GM21423 (cell line): ENCODE data around the gene EXOC2.

ENCODE experiments used
- ATAC-seq: cut with Tn5 transposase; IDR thresholded peaks from one replicate; pipeline ENCODE4 v1.9.1; 2021; ENCODE audit warnings: mild to moderate bottlenecking, moderate library complexity; ENCODE audit not compliant: unreplicated experiment

Gene EXOC2

DNA sequence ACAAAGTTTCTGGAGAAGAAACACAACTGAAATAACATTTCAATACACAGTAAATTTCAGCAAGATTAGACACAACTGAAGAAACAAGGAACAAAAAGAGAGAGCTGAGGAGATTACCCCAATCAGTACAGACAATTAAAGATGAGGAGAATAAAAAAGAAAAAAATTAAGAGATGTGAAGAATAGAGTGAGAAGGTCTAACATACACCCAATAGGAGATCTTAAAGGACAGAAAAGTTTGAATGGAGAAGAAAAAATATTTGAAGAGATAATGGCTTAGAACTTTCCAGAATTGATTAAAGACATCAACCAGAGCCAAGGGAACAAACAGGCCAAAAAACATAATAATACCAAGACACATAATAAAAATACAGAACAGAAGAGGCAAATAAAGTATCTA lies 152.4 kb downstream of the EXOC2 start:
- no peak for ATAC-seq

DNA sequence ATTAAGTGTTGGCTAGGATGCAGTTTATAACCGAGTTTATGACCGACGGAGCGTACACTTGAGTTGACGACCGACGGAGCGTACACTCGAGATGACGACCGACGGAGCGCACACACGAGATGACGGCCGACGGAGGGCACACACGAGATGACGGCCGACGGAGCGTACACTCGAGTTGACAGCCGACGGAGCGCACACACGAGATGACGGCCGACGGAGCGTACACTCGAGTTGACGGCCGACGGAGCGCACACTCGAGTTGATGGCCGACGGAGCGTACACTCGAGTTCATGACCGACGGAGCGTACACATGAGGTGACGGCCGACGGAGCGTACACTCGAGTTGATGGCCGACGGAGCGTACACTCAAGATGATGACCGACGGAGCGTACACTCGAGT lies 155.8 kb downstream of the EXOC2 start:
- ATAC-seq: no peak

DNA sequence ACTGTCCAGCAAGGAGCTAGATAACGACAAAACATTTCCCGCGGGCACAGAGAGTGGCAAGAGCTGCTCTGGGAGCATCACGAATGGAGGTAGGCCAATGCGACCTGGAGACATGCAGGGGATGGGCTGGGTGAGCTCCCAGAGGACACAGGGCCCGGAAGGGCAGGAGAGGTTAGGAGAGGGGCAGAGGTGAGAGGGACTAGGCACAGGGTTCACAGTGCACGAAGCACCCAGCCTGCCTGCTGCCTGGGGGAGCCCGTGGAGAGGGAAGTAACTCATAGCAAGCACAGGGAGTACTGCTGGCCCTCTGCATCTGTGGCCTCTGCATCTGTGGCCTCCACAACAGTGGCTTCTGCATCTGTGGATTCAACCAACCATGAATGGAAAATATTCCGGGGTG lies 162.5 kb downstream of the EXOC2 start:
- ATAC-seq: no peak

DNA sequence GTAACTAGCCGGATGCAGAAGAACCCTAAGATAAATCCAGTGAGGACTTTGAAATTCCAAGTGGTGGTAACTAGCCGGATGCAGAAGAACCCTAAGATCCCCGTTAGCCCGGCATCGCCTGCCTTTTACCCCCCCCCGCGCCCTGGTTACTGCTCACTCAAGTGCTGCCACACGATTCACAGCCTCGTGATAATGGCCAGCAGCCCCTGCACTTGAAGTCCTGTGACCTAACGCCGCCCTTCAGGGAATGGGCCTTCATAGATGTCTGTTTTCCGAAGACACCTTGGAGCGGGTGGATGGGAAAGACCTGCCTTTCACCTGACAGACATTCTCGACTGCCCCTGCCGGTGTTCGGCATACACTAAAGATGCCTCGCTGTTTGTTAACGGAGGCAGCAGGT lies 163.9 kb downstream of the EXOC2 start:
- no peak for ATAC-seq

DNA sequence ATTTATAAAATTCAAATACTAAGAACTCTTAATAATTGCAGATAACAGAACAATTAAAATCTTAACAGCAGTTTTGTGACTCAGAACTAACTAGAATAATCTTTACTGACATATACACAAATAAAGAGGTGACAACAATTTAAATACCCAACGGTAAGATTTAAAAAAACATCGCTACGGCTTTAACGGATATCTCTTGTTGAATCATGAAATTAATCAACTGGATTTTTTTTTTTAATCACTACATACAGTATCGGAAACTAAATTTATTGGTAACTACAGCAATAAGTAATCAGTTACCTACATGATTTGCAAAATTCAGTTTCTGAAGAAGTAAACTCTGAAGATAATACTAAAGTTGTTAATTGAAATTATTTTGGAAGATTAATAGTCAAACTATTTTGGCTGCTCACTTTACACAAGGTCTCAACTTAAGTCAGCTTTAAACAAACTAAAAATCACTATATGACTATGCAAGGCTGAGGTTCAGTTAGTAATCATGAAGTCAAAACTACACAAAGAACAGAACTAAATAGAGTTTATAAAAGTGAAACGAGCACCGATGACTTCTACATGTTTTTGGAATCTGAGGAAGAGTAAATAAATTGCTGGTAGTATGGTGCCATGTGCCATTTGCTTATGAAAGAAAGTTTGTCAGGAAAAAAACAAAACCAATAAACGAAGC lies 164.8 kb downstream of the EXOC2 start:
- ATAC-seq: no peak

DNA sequence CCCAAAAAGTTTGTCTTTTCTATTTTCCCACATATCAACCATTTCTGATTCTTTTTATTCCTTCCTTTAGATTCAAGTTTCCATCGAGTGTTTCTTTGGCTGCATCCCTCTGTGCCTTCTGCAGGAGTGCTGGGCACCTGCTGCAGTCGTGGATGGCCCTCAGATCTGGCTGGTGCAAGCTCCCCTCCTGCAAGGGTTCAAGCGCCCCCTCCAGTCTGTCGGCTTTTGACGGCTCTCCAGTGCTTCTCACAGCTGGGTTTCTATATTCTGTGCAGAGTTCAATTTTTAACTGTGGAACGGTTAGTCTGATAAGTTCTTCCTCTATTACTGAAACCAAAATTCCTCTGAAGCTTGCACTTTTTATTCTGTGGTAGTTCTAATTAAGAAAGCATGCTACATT lies 168.1 kb downstream of the EXOC2 start:
- ATAC-seq: no peak

DNA sequence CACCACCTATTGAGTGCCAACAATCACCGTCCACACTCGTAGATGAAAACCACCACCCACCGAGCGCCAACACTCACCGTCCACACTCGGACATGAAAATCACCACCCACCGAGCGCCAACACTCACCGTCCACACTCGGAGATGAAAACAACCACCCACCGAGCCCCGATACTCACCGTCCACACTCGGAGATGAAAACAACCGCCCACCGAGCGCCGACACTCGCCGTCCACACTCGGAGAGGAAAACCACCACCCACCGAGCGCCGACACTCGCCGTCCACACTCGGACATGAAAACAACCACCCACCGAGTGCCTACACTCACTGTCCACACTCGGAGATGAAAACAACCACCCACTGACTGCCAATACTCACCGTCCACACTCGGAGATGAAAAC lies 172.1 kb downstream of the EXOC2 start:
- ATAC-seq: no peak

DNA sequence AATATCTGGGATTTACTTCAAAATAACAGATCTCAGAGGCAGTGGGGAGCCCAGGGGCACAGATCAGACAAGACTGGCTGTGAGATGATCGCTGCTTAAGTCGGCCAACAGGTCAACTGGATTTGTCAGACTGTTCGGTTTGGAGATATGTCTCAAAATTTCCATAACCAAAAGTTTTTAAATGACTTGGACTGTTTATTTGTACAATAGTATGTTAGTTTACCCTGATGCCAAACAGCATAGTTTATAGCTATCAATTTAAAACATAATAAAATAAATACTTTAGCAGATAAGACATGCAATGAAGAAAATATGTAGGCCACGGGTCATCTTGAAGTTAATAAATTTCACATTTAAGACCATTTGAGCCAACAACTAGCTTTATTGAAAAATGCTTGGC lies 174.7 kb downstream of the EXOC2 start:
- no peak for ATAC-seq

DNA sequence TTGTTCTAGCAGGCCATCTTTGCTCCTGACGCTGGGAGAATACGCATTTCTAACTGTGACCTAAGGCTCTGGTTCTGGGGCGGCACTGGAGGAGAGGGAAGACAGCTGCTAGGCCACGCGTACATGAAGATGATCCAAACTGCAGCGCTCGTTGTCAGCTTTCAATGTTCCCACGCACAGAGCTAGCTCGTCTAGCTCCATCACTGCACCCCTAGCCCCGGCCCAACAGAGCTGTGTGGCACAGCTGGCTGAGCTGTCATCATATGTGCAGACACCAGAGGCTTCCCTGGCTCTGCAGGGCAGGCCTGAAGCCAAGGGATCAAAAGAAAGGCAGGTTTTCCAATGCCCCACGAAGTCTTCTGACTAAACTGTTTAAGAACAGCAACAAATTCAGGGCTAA lies 176.7 kb downstream of the EXOC2 start:
- ATAC-seq: no peak

DNA sequence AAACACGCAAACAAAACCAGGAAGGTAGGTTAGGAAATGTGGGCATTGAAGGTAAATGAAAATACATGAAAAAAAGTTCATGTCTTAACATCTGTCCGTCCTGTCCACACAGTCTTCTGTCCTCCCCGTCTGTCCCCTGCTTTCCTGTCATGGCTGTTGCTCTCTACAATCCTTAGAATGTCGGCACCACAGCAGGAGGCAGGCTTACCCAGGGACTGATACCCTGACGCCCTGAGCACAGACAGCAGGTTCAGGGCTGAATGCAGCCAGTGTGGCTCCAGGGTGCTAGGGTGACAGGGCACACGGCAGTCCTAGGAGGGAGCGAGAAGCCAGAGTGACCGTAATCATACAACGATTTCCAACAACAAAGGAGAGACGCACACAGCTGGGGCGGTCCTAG lies 177.7 kb downstream of the EXOC2 start:
- no peak for ATAC-seq

DNA sequence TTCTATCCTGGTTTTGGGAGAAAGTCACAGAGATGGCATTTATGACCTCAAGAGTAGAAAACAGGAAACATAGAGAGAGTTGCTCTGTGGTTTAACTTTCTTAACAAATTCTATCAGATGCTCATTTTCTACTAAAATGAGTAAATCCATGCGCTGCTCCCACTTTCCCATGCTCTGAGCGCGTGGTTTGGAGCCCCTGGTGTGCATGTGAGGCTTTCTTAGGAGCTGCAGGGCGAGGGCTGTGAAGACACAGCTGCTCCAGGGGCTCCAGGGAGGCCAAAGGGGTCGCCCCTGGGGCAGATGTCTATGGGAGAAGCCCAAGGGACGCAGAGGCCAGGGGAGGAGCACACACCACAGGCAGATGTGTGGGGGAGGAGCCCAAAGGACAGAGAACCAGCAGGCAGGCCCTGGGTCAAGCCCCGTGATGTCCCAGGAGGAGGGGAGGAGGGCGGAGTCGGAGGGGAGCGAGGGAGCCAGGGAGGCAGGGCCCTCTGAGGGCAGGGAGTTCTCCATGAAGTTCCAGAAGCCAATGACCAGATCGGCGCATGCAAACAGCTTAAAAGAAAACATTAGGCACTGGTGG lies 178.5 kb downstream of the EXOC2 start:
- ATAC-seq: no peak

DNA sequence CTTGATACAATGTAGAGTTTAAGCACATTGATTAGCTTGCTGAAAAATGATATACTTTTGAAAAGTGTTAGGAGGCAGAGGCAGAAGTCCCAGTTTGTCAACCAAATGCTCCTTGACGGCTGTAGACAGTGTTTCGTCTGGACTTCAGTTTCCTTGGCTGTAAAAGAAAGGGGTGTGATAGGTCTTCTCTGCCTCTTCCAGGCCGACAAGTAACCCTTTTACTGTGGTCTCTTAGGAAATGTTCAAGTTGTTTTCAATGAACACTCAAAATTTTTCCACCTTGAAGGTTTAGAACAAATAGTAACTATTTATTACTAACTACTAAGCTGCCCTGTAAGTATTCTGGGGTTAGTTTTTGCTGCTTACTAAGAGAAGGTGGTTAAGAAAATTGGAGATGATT lies 179.0 kb downstream of the EXOC2 start:
- no peak for ATAC-seq

DNA sequence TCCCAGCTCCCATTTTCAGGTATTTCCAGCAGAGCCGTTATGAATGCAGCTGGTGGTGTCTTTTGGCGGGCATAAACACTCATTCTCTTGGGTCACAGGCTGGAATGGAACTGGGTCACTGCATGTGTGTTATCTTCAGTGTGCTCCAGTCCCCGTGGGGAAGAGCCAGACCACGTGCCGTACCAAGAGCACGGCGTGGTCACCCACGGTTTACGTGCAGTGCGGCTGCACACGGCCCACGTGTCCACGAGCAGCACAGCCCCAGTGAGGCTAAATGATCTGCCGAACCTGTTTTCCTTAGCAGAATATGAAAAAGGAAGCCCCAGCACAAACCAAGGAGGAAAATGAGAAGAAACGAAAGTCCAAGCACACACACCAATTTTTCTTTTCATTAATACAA lies 179.9 kb downstream of the EXOC2 start:
- no peak for ATAC-seq

DNA sequence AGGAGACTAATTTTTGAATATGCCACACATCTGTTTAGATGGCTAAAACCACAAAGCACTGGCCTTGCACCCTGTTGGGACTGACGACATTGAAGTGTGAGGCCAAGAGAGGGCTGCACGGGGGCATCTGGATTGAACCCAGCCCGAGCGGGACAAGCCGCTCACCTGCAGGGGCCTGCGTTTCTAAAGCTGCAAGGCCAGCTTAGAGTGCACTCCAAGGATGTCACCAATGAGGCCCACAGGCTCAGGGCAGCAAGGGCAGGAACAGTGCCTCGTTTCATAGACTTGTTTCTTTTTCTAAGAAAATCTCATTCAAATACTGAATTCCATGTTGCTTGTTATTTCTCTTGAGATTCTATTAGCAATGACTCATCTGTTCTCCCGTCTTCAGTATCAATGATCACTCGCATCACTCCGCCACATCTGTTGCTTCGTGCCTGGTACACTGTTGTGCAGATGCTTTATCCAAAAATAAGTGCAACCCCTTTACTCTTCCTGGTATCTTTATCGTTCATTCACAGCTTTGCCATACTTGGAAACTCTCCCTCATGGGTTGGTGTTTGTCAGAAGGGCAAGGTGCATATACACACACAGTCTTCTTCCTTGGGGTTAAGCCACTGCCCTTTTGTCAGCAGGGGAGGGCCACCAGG lies 181.3 kb downstream of the EXOC2 start:
- no peak for ATAC-seq

DNA sequence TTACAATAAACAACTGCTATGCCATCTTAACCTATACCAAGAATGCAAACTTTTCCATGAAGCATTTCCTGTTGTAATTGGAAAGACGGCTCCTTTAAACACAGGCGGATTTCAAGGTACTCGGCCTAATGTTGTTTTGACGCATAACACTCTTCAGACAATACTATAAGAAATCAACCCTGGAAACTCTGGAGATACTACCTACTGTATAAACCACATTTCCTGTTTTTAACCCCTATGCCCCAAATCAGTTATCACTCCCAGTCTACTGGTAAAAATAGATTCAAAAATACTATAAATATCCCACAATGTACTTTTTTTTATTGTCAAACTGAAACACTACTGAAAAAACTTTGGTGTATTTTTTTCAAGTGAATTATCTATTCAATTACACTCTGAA lies 183.3 kb downstream of the EXOC2 start:
- ATAC-seq: no peak

DNA sequence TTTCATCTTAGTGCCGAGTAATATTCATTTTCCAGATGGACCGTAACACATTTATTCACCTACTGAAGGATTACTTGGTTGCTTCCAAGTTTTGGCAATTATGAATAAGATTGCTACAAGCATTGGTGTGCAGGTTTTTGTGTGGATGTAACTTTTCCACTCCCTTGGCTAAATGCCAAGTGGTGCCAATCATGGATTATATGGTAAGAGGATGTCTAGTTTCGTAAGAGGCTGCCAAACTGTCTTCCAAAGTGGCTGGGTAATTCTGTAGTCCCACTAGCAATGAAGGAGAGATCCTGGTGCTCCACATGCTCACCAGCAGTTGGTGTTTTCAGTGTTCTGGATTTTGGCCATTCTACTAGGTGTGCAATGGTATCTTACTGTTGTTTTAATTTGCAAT lies 184.3 kb downstream of the EXOC2 start:
- ATAC-seq: no peak

DNA sequence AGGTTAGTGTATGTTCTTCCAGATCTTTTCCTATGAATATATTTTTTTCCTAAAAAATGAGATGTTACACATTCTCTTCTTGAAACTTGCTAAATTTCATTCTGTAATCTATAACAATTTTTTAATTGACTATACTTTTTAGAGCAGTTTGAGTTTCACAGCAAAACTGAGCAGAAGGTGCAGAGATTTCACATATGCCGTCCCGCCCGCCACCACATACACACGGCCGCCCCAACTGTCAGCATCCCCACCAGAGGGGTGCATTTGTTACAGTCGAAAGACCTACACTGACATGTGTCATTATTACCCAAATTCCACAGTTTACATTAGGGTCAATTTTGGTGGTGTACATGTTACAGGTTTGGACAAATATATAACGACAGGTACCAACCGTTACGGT lies 184.9 kb downstream of the EXOC2 start:
- ATAC-seq: no peak

DNA sequence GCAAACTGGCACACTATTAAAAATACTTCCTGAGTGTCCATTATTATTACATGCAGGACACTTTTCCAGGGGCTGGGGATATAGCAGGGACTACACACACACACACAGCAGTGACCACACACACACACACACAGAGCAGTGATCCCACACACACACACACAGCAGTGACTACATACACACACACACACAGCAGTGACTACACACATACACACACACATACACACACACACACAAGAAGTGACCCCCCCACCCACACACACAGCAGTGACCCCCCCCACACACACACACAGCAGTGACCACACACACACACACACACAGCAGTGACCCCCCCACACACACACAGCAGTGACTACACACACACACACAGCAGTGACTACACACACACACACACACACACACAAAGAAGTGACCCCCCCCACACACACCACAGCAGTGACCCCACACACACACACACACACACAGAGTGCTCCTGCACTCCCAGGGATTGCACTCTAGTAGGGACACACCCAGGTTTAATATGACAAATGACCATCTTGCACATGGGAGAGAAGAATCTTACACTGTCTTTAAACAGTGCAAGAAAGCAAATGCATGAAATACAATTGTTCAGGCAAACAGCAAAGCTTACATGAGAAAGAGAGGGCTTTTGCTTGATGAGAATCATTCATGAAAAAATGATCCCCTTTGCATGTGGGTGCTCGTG lies 185.9 kb downstream of the EXOC2 start:
- ATAC-seq: no peak

DNA sequence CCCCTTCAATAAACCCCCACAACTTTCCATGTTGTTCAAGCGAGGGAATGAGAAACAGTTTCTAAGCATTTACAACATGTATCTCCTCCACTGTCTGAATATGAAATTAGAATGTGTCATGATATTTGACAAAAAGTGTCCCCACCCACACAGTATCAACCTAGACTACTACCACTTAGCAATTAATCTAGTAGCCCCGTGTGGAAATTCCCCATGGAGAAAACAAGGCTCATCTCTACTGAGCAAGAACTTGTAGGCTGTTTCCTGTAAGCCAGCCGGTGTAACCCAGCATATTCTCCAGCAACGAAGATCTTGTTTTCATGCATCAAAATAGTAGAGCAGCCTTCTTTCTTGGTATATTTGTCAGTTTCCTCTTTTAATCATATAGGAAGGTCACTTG lies 186.4 kb downstream of the EXOC2 start:
- no peak for ATAC-seq

DNA sequence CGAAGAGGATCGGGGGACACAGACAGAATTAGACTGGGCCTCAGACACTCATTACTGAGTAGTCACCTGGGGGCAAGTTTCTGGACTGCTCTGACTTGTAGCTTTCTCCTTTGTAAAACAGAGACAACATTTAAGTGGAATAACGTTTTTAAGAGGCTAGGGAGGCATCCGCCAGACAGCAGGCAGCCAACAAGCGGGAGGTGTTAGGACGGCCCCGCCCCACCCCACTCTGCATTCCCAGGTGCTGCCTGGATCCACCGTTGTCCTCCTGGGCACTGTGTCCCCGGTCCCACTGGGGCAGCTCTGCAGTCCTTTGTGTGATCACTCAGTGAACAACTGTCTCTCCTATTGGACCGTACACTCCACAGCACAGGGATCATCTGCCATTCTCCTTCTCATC lies 187.6 kb downstream of the EXOC2 start:
- ATAC-seq: no peak

DNA sequence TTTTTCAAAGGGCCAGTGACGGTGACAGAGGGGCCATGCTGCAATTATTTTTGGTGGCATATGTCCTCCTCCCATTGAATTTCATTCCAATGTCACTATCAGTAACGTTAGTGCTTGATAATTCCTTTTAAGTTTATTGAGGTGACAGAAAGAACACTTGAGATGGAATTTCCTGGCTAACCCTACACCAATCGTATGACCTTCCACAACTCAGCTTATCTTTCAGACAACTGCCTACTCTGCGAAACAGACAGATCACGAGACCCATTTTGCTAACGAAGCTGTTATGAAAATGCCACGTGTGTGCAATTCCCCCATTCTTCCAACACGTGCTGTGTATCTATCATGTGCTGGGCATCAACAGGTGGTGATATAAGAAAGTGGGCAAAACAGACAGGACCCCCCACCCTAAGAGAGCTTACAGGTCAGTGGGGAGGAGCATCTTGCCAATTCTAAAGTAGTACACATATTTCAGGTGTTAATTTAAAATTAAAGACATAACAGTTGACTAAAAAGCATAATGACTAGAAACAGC lies 188.4 kb downstream of the EXOC2 start:
- ATAC-seq: no peak
